Activated T-cell treated with anti-CD3 and anti-CD28 coated beads, Interleukin-2, amount 50 U/mL, for 4 hours (primary cell): ENCODE measurements around the gene RERE. TPM values are rescaled to one million over a fixed set of nuclear protein-coding genes. Genes with fewer than 3 reads are reported as not detected.
"Not testable (repeated sequence)": the region's sequence is repeated elsewhere in the genome, so short reads cannot be mapped to it uniquely, and the experiment has no call there.

Experiments
- ATAC-seq, 2 donors: fragments of 200-7000 bp; cut with Tn5 transposase; one replicate each; pipeline ENCODE4 v1.10.0; 2021
- DNase-seq: peaks from one replicate; pipeline ENCODE4 v3.0.0-alpha.2; 2020
- H3K27me3 Mint-ChIP-seq: one replicate; pipeline ENCODE4 v1.8.0; 2021; ENCODE audit warnings: low read depth, mixed read lengths
- H3K36me3 Mint-ChIP-seq: one replicate; pipeline ENCODE4 v1.8.0; 2022; ENCODE audit warnings: mixed read lengths; ENCODE audit not compliant: insufficient read depth
- H3K4me1 Mint-ChIP-seq: one replicate; pipeline ENCODE4 v1.8.0; 2021; ENCODE audit warnings: low read depth, mixed read lengths
- H3K4me3 Mint-ChIP-seq: one replicate; pipeline ENCODE4 v1.8.0; 2021; ENCODE audit warnings: mild to moderate bottlenecking, moderate library complexity, mixed read lengths
- H3K9me3 Mint-ChIP-seq: one replicate; pipeline ENCODE4 v1.8.0; 2021; ENCODE audit warnings: mixed read lengths
- total RNA-seq, 3 donors: library from RNA; stranded (reverse); gene quantifications; one replicate each; pipeline ENCODE4 v1.2.1, GENCODE V29; 2021

Gene RERE
- total RNA-seq, 3 donors from 2014 or later: 40.5 to 53.4 (median 47.8) TPM

DNA sequence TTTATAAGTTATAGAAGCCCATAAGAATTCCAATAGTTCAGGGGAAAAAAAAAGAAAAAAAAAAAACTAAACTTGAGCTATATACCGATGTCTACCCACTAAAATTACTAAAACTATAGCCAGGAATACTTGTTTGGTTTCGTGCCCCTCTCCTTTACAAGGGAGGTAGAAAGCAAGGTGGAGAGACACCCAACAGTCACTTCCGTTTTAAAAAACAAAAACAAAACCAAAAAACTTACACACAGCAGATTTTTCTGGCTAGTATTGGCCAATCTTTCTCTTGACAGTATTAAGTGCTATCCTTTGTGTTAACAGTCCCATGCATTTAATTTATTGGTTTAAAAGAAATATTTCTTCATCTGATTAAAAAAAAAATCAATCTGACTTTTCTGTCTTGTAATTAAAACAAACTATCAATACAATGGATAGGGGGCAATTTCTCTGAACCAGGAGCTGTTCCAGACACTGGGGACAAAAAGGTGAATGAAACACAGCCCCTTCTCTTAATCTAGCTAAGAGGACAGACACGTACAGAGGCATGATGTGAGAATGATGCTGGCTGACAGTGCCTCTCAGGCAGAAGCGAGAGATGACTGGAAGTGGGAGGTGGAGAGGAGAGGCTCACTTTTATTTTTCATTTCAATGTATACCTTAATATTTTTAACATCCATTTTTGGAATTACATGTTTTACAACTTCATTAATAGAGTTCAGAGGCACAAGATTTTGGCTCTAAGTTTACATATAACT, 214.8 kb downstream of the RERE start:
- Mint-ChIP-seq H3K4me3 (peak overlapping the region; percentile 58), H3K27me3 (no peaks in the 10 kb centered on the region), H3K36me3 (peaks cover 3% of the 10 kb centered on the region), H3K4me1 (peaks cover 44% of the 10 kb centered on the region), H3K9me3 (no peaks in the 10 kb centered on the region)
- ATAC-seq (peak; percentile 53 to 57), DNase-seq (no peak)

DNA sequence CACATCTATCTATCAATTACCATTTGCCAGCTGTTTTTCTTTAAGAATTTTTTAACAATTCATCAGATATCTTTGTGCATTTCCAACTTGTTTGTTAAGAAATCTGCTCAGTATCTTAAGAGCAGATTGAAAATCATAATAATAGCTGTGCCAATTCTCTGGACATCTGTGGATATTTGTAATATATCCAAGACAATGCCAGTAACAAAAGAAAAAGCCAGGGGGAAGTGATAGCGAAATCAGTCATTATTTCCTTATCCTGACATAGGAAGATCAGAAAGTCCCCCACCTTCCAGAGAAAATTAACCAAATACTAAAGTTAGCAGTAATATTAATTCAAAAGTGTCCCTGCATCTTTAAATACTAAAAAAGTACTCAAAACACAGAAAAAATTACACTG, 217.1 kb downstream of the RERE start:
- no peaks in the 10 kb centered on the region for H3K9me3 Mint-ChIP-seq
- no peak for ATAC-seq
- H3K36me3 Mint-ChIP-seq: peaks cover 3% of the 10 kb centered on the region
- no peaks in the 10 kb centered on the region for H3K27me3 Mint-ChIP-seq
- DNase-seq: no peak
- no peak overlapping the region for H3K4me3 Mint-ChIP-seq
- peaks cover 48% of the 10 kb centered on the region for H3K4me1 Mint-ChIP-seq

DNA sequence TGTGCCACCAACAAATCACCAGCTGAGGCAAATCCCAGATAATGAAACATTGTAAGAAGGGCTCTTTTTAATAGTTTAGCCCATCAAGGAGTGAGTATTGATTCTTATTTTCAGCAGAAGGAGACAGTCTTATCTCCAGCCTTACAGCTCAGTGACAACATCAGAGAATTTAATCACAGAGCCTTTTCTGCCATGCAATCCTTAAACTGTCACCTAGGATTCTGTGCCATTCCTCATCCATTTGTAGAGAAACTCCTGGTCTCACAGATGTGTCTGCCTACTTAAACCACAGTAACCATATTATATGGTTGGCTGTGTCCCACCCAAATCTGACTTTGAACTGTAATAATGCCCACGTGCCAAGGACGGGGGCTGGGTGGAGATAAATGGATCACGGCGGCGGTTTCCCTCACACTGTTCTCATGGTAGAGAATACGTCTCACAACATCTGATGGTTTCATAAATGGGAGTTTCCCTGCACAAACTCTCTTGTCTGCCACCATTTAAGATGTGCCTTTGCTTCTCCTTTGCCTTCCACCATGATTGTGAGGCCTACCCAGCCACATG, 217.7 kb downstream of the RERE start:
- Mint-ChIP-seq H3K4me1 (peaks cover 47% of the 10 kb centered on the region), H3K4me3 (no peak overlapping the region), H3K36me3 (peaks cover 3% of the 10 kb centered on the region), H3K9me3 (no peaks in the 10 kb centered on the region), H3K27me3 (no peaks in the 10 kb centered on the region)
- DNase-seq (no peak), ATAC-seq (no peak)

DNA sequence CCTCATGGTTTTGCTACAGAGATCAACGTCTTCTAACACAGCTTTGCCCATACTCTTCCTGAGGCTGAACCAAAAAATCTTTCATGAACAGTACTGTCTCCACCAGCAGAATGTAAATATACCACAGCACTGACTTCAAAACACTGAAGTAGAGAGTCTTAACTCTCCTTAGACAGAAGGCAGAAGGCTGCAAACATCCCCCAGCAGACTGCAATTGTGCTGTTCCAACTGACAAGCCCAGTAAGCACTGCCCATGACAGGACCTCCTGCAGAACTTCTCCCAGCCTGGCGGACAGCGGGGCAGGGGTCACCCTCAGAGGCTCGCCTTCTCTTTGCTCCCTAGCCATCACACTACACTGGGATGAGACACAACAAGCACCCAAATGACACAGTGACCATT, 218.7 kb downstream of the RERE start:
- no peak overlapping the region for H3K4me3 Mint-ChIP-seq
- peaks cover 40% of the 10 kb centered on the region for H3K4me1 Mint-ChIP-seq
- DNase-seq (no peak), ATAC-seq (no peak)
- H3K9me3 Mint-ChIP-seq: no peaks in the 10 kb centered on the region
- peaks cover 6% of the 10 kb centered on the region for H3K36me3 Mint-ChIP-seq
- H3K27me3 Mint-ChIP-seq: no peaks in the 10 kb centered on the region

DNA sequence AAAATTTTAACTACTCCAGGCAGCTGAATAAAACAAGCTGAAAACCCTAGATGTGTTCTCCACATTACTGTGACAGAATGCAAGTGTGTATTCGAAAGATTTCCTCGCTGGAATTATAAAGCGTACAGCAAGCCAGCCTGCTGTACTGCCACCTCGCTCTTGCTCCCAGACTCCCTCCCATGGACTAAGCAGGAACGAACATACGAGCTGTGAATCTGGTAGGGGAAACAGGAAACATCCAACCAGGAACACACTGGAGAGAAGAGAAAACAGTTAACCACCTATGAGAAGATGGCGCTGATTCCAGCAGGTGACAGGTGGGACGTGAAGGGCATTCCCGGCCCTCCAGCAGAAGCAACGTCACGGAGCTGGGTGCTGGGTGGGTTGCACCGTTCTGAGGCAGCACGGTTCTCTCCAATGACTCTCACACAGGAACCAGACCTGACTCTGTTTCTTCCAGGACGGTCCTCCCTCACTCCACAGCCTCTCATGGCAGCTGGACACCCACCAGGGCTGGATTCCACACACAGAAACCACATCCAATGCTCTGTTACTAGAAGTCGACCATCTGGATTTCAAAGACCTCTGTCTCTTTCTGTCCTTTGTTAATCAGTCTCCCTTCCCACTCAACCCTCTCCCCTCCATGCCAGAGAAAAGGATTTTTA, 219.2 kb downstream of the RERE start:
- H3K27me3 Mint-ChIP-seq: no peaks in the 10 kb centered on the region
- H3K36me3 Mint-ChIP-seq: peaks cover 11% of the 10 kb centered on the region
- DNase-seq (no peak), ATAC-seq (no peak)
- peaks cover 34% of the 10 kb centered on the region for H3K4me1 Mint-ChIP-seq
- H3K9me3 Mint-ChIP-seq: no peaks in the 10 kb centered on the region
- H3K4me3 Mint-ChIP-seq: no peak overlapping the region

DNA sequence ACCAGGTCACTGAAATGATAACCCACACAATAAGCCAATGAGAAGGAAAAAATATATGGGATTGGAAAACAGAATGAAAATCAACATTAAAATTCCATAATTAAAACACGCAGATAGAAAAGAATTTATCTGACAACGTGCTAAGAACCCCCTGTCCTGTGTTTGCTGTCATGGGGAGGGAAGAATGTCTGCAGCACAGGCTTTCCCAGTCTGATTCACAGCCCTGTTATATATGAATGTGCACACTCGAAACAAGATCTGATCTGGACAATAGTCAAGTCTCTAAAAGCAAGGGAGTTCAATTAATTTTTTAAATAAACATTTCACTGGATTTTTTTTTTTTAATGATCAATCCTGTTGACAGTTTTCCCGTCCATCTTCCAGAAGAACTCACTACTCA, 220.0 kb downstream of the RERE start:
- no peak overlapping the region for H3K4me3 Mint-ChIP-seq
- no peaks in the 10 kb centered on the region for H3K27me3 Mint-ChIP-seq
- DNase-seq (no peak), ATAC-seq (no peak)
- no peaks in the 10 kb centered on the region for H3K9me3 Mint-ChIP-seq
- peaks cover 27% of the 10 kb centered on the region for H3K4me1 Mint-ChIP-seq
- H3K36me3 Mint-ChIP-seq: peaks cover 11% of the 10 kb centered on the region

DNA sequence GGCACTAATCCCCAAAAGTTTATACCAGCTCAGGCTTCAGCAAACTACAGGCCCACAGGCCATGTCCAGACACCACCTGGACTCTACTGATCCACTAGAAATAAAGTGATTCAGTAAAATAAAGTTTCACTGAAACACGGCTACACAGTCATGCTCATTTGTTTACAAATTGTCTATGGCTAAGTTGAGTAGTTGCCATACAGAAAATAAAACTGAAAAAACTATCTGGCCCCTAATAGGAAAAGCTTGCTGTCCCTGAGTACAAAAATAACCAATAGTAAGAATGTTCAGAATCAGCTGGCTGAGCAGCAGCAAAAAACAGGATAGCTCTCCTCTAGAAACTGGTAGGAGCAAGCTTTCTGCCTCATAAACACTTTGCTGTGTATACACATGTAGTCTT, 221.5 kb downstream of the RERE start:
- Mint-ChIP-seq H3K9me3 (no peaks in the 10 kb centered on the region), H3K27me3 (no peaks in the 10 kb centered on the region), H3K4me1 (peaks cover 23% of the 10 kb centered on the region), H3K36me3 (peaks cover 11% of the 10 kb centered on the region), H3K4me3 (no peak overlapping the region)
- no peak for DNase-seq
- ATAC-seq: no peak

DNA sequence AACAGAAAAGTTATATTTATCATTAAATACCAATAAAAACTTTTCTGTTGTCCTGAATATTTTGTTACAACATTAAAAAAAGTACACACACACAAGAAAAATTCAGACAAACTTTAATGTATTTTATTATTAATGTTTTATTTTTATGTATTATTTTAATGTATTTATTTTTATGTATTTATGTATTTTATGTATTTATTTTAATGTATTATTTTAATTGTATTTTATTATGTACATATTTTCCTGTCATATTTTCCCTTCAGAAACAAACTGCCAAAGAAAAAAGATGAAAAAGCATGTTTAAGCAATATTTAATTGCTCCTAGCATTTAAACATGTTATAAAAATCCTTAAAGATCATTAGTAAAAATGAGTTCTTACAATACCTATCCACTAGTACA, 222.1 kb downstream of the RERE start:
- H3K36me3 Mint-ChIP-seq: peaks cover 11% of the 10 kb centered on the region
- H3K9me3 Mint-ChIP-seq: no peaks in the 10 kb centered on the region
- ATAC-seq (no peak), DNase-seq (no peak)
- H3K4me3 Mint-ChIP-seq: no peak overlapping the region
- H3K27me3 Mint-ChIP-seq: no peaks in the 10 kb centered on the region
- peaks cover 26% of the 10 kb centered on the region for H3K4me1 Mint-ChIP-seq

DNA sequence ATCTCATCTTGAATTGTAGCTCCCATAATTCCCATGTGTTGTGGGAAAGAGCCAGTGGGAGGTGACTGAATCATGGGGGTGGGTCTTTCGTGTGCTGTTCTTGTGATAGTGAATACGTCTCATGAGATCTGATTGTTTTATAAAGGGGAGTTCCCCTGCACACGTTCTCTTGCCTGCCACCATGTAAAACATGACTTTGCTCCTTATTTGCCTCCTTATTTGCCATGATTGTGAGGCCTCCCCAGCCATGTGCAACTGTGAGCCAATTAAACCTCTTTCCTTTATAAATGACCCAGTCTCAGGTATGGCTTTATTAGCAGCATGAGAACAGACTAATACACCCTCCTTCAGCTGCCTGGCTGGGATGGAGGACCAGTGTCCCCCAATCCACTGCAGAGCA, 224.1 kb downstream of the RERE start:
- not testable (repeated sequence) for ATAC-seq, H3K4me3 Mint-ChIP-seq, H3K9me3 Mint-ChIP-seq, DNase-seq, H3K27me3 Mint-ChIP-seq
- peaks cover 25% of the 10 kb centered on the region for H3K4me1 Mint-ChIP-seq
- peaks cover 11% of the 10 kb centered on the region for H3K36me3 Mint-ChIP-seq

DNA sequence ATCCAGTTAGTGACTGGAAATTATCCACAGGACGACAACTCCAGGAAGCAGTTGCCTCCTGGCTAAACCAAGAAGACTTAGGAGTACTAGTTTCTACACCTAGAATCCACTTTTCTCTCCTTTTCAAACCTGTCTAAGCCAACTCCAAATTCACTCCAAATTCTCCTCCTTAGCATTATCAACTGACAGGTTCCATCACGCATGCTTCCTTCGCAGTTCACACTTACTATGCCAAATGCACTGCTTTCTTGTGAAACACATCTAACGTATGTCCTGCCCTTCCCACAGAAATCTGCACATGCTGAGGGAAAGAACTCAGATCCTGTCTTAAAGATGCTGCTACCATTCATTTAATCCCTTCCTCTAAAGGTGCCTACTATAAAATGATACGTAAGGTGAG, 225.9 kb downstream of the RERE start:
- DNase-seq: no peak
- peaks cover 29% of the 10 kb centered on the region for H3K4me1 Mint-ChIP-seq
- ATAC-seq: no peak

DNA sequence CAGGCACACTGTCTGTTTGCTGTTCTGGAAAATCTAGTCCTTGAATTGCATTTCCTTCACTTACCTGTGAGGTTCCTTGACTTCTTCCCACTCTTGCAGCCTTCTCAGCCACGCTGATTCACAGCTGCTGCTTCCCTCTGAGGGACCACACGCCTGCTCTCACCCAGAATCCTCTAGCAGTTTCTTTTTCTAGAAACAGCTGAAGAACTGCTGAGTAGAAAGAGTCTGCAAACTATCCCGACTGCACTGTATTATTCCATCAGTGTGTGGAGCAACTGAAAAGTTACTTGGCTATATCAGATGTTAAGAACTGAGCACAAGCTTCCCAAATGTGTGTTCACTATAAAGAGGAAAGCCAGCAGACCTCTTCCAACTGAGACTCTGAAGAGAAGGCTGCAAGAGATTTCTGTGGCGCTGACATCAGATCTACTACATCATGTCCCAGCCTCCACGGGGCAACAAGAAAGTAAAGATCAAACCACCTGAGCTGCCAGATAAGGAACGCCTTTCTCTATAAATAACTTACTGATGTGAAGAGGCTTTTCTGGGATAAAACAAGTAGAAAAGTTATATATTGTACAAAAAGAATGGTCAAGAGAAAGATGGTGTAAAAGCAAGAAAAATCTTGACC, 226.6 kb downstream of the RERE start:
- DNase-seq (no peak), ATAC-seq (peak in 1 of 2 donors; percentile 52)
- Mint-ChIP-seq H3K4me1 (peaks cover 23% of the 10 kb centered on the region), H3K4me3 (no peak overlapping the region), H3K27me3 (no peaks in the 10 kb centered on the region), H3K9me3 (no peaks in the 10 kb centered on the region), H3K36me3 (peaks cover 11% of the 10 kb centered on the region)

More for the DNA sequence above, 225.9 kb downstream of the RERE start:
- Mint-ChIP-seq H3K27me3 (no peaks in the 10 kb centered on the region), H3K36me3 (peaks cover 11% of the 10 kb centered on the region), H3K4me3 (no peak overlapping the region), H3K9me3 (no peaks in the 10 kb centered on the region)

DNA sequence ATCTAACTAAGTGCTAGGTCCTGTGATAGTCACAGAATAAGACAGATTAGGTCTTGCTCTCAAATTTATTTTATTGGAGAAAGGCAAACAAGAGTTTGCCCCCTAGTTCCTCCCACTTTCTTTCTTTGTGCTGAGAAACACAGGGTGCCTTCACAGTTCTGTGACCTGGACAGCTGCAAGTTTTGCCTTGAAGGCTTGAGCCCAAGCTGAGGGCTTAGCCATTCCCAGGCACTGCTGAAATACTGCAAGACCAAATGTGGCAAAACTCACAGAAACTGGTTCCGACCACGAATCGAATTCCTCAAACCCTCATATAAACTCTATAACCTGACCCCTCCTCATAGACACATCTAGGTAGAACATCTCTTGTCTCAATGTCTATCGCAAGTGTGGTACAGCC, 227.9 kb downstream of the RERE start:
- no peak for ATAC-seq

DNA sequence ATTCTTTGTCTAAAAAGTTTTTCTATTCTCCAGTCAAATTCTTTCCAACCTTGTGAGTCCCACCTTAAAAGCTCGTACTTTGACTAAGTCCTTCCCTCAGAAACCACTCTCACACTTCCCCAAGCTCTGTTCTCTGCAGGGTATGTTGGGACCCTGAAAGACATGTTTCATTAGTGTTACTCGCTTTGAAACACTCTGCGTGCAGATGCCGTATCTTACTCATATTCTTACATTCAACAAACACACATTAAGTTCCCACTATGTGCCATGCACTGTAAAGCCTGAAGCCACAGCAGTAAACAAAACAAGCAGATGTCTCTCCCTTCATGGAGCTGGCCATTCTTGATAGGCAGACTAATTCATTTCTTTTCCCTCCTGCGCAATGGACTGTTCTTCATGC, 229.7 kb downstream of the RERE start:
- Mint-ChIP-seq H3K9me3 (no peaks in the 10 kb centered on the region), H3K4me1 (peaks cover 19% of the 10 kb centered on the region), H3K4me3 (no peak overlapping the region), H3K27me3 (no peaks in the 10 kb centered on the region), H3K36me3 (peaks cover 3% of the 10 kb centered on the region)
- no peak for DNase-seq
- ATAC-seq: peak; percentile 38 to 46

More for the DNA sequence above, 227.9 kb downstream of the RERE start:
- Mint-ChIP-seq H3K9me3 (no peaks in the 10 kb centered on the region), H3K27me3 (no peaks in the 10 kb centered on the region), H3K36me3 (peaks cover 11% of the 10 kb centered on the region), H3K4me3 (no peak overlapping the region), H3K4me1 (peaks cover 19% of the 10 kb centered on the region)
- no peak for DNase-seq

DNA sequence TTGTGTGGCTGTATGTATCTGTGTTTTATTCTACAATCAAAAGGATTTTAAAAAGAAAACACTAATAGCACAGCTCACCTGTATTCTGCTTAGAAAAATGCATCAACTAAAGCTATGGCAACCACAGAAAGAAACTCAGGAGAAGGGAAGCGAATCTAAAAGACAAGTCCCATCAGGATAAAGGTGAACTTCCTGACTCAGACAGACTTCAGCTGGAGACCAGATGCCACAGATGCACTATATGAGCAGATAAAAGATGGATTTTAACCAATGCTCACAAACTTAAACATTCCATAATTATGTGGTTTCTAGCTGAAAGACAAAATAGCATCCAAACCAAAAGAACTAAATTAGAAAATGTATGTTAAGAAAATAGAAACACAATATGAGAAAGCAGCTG, 231.0 kb downstream of the RERE start:
- DNase-seq: no peak
- no peak for ATAC-seq
- H3K4me1 Mint-ChIP-seq: peaks cover 16% of the 10 kb centered on the region
- no peak overlapping the region for H3K4me3 Mint-ChIP-seq
- H3K36me3 Mint-ChIP-seq: peaks cover 3% of the 10 kb centered on the region
- no peaks in the 10 kb centered on the region for H3K27me3 Mint-ChIP-seq
- H3K9me3 Mint-ChIP-seq: no peaks in the 10 kb centered on the region
